HFF-Myc (cell line): ENCODE results near the gene RASSF5.

Experiments
- DNase-seq: peaks from one replicate; pipeline ENCODE4 v3.0.0-alpha.2; 2011; ENCODE audit warnings: low read depth; ENCODE audit errors: extremely low read depth
- H3K4me3 ChIP-seq: replicated peaks from 2 replicates; pipeline ENCODE4 v1.5.1; 2011; ENCODE audit warnings: low read depth, mild to moderate bottlenecking, control low read depth, low read length
- TF ChIP-seq, protein P1 (sequence below): IDR thresholded peaks from 2 replicates; pipeline ENCODE4 v1.5.1; 2012; ENCODE audit warnings: mild to moderate bottlenecking, low read depth, low read length, control low read depth; ENCODE audit errors: missing control alignments

Gene RASSF5

DNA sequence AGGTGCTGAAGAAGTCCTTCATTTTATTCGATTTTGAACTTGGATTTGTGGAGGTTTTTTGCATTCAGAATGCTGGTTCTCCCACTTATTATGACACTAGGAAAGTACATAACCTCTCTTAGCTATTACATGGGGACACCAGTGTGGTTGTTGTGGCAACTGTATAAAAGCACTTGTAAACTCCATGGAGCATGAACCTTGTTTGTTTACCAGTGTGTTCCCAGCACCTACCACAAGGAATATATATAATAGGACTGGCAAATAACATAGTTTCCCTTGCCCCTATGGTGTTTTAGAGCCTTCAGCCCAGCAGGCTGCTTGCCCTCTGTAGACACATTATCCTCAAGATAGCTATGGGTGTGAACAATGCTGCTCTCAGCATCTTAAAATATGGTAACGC is 43.1 kb downstream of the RASSF5 start:
- no peak for DNase-seq
- no peak overlapping the region for H3K4me3 ChIP-seq
- TF ChIP-seq, protein P1, sequence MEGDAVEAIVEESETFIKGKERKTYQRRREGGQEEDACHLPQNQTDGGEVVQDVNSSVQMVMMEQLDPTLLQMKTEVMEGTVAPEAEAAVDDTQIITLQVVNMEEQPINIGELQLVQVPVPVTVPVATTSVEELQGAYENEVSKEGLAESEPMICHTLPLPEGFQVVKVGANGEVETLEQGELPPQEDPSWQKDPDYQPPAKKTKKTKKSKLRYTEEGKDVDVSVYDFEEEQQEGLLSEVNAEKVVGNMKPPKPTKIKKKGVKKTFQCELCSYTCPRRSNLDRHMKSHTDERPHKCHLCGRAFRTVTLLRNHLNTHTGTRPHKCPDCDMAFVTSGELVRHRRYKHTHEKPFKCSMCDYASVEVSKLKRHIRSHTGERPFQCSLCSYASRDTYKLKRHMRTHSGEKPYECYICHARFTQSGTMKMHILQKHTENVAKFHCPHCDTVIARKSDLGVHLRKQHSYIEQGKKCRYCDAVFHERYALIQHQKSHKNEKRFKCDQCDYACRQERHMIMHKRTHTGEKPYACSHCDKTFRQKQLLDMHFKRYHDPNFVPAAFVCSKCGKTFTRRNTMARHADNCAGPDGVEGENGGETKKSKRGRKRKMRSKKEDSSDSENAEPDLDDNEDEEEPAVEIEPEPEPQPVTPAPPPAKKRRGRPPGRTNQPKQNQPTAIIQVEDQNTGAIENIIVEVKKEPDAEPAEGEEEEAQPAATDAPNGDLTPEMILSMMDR: no peak

DNA sequence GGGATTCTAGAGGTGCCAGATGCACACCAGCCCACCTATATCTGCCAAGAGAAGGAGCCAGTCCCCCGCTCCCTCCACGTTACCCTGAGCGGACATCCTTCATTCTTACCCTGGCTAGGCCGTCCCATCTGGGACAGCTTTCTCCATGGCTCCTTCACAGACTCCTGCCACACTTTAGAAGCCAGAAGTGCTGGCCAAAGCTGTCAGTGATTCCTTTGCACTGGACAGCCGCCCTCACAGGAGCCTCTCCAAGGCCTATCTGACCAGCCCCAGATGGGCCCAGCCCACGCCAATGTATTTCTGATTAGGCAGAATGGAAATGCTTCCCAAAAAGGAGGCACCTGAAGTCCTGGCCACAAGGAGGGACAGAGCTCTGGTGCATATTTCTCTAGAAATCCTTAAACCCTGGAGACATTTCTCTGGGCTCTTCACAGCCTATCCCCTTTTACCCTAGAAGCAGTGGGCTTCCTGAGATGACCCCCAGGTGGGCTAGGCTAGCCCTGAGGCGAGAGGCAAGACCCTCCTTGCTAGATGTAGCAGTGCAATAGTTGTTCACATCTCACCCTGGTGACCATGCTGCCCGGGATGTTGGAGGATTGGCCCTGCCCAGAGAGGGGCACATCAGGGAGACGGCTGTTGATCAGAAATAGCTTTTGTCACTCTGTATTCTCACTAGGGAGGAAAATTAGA is 44.1 kb downstream of the RASSF5 start:
- no peak for DNase-seq
- TF ChIP-seq, protein P1: no peak
- H3K4me3 ChIP-seq: no peak overlapping the region

DNA sequence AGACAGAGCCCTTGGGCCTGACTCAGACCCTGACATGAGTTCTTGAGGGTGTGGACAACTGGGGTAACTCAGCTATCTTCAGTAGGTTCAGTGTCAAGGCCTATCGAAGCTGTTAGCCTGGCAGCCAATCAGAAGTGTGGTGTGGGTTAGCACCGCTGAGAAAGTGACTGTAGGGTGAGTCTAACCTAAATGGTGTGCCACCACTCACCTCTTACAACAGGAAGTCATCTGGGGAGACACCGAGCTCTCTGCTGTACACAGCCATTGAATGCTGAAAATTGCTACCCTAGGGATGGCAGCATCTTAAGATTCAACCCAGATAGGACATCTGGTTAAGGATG is 44.6 kb downstream of the RASSF5 start:
- no peak overlapping the region for H3K4me3 ChIP-seq
- TF ChIP-seq, protein P1: no peak
- no peak for DNase-seq

DNA sequence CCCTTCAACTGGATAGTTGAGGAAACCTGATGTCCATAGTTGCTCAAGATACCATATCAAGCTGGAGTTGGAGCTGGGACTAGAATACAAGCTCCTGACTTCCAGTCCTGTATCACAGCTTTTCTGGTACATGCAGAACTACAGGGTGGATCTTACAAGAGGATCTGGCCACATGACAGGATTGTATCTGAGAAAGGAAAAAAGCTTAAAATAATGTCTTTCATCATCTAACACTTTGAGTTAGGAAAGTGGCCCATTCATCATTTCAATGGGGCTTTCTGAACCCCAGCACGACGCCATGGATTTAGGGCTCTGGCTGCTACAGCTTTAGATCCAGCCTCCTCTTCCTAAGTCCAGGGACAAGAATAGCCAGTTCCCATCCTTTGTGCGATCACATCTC is 46.9 kb downstream of the RASSF5 start:
- no peak for DNase-seq
- no peak overlapping the region for H3K4me3 ChIP-seq
- TF ChIP-seq, protein P1: no peak

DNA sequence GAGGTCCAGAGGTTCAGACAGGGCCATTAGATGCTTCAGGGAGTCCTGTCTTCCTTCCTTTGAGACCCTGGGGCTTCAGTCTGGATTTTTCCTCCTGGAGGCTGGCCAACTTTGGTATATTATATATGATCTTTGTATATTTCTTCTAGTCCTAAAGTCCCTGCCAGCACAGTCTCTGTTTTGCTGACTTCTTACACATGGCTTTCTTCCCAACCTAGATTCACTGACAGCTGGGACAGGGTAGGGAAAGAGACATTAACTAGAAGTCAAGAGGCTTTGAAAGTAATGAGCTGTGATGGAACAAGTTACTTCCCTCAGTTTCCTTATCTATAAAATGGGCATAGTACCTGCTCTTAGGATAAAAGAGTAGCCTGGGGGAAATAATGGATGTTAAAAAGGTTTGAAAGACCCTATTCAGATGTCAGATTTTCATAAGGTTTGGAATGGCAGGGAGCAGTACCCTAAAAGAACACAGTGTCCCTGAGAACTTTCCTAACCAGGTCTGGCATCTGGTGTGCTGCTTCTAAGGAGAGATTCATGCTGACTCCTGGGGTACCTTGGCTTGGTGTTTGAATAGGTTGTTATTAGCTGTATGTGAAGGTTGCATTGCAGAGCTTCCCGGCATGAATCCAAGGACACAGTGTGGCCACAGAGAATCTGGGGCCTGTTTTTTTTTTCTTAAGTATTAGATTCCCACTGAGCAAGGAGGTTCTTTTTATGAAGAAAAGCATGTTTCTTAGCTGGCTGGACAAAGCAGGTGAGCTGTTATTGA is 47.6 kb downstream of the RASSF5 start:
- DNase-seq: no peak
- TF ChIP-seq, protein P1: no peak
- no peak overlapping the region for H3K4me3 ChIP-seq

DNA sequence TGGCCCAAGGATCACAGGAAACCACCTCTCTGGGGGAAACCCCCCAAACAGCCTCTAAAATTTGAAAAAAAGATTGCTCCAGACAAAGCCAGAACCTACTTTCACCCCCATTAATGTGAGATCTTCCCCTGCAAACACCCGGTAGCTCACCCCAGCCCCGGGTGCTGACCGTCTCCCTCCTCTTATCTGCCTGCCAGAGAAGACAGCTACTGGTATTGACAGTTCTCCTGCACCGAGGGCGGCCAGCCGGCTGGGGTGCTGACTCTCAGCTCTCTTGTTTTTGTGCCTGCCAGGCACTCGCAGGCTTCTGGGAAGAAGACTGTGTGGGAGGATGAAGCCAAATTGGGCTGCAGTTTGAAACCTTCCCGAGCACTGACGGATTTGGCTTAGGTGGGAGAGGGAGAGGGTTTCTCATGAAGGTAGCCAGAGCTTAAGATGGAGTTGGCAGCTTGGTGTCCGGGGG is 48.2 kb downstream of the RASSF5 start:
- TF ChIP-seq, protein P1: no peak
- H3K4me3 ChIP-seq: no peak overlapping the region
- DNase-seq: no peak
